Upper lobe of left lung (tissue), 6 donors: ENCODE results near the gene CDK5R1. TPM values are rescaled to one million over a fixed set of nuclear protein-coding genes. Genes with fewer than 3 reads are reported as not detected.

Experiments
- ATAC-seq, 2 donors: fragments of 200-7000 bp; cut with Tn5 transposase; one replicate each; pipeline ENCODE4 v1.9.1; 2022; ENCODE audit warnings: mild to moderate bottlenecking in 2 of 2, moderate library complexity in 2 of 2; ENCODE audit not compliant: low FRiP score in 2 of 2
- DNase-seq, 2 donors: peaks; one replicate each; pipeline ENCODE4 v3.0.0-alpha.2; 2019 to 2020
- H3K27ac ChIP-seq, 4 donors: fragments of 200-600 bp; sonication (generic); one replicate each; pipeline ENCODE4 v1.5.1; 2016 to 2019
- H3K27me3 ChIP-seq, 4 donors: fragments of 200-600 bp; sonication (generic); one replicate each; pipeline ENCODE4 v1.5.1; 2017 to 2019
- H3K36me3 ChIP-seq, 4 donors: fragments of 200-600 bp; sonication (generic); one replicate each; pipeline ENCODE4 v1.5.1; 2016 to 2019
- H3K4me1 ChIP-seq, 4 donors: fragments of 200-600 bp; sonication (generic); one replicate each; pipeline ENCODE4 v1.5.1; 2018 to 2019
- H3K4me3 ChIP-seq, 4 donors: fragments of 200-600 bp; sonication (generic); one replicate each; pipeline ENCODE4 v1.5.1; 2017 to 2019; ENCODE audit warnings: mild to moderate bottlenecking in 2 of 4, moderate library complexity in 1 of 4
- H3K9me3 ChIP-seq, 4 donors: fragments of 200-600 bp; sonication (generic); one replicate each; pipeline ENCODE4 v1.5.1; 2018 to 2019
- EP300 ChIP-seq, 4 donors: sonication (generic); formaldehyde crosslinking; IDR thresholded peaks; one replicate each; pipeline ENCODE4 v1.5.1; 2017; ENCODE audit warnings: antibody characterized with exemption in 4 of 4, control low read depth in 2 of 4
- POLR2A ChIP-seq, 4 donors: fragments of 450-650 bp; IDR thresholded peaks; one replicate each; pipeline ENCODE4 v1.5.1; 2016 to 2017; ENCODE audit warnings: antibody characterized with exemption in 4 of 4, mild to moderate bottlenecking in 2 of 4
- POLR2AphosphoS5 ChIP-seq, 2 donors: sonication (generic); formaldehyde crosslinking; IDR thresholded peaks; one replicate each; pipeline ENCODE4 v1.5.1; 2017; ENCODE audit warnings: antibody characterized with exemption in 2 of 2
- whole genome bisulfite sequencing, 2 donors: methylation state at CpG; one replicate each; pipeline ENCODE4 v1.1.5; 2017 to 2018; 5-methylcytosine and 5-hydroxymethylcytosine counted together
- total RNA-seq, 6 donors: library from RNA; depleted of rRNA in 4 of 6; stranded (reverse); fragments of >200 nt in 4 of 6; gene quantifications; one replicate each; pipeline versions ENCODE4 v1.1.0 to v1.2.1, GENCODE V29; 2016 to 2021
- TF ChIP-seq, protein P1 (sequence below), 6 experiments: fragments of 450-650 bp in 4 of 6; fragments of 200-600 bp in 2 of 6; sonication (generic) in 2 of 6; IDR thresholded peaks; one replicate each; pipeline ENCODE4 v1.5.1; 2016 to 2019; ENCODE audit warnings: antibody characterized with exemption in 6 of 6
- donor health status: DM: no; HTN: no; CAD: no; lungs with moderate emphysema.
- donor health status: DM: no; HTN: yes; CAD: no; lungs with severe emphysema.

CDK5R1 gene
- total RNA-seq, 6 donors from 2014 or later = 0.76 to 3.1 (median 1.5) TPM

DNA sequence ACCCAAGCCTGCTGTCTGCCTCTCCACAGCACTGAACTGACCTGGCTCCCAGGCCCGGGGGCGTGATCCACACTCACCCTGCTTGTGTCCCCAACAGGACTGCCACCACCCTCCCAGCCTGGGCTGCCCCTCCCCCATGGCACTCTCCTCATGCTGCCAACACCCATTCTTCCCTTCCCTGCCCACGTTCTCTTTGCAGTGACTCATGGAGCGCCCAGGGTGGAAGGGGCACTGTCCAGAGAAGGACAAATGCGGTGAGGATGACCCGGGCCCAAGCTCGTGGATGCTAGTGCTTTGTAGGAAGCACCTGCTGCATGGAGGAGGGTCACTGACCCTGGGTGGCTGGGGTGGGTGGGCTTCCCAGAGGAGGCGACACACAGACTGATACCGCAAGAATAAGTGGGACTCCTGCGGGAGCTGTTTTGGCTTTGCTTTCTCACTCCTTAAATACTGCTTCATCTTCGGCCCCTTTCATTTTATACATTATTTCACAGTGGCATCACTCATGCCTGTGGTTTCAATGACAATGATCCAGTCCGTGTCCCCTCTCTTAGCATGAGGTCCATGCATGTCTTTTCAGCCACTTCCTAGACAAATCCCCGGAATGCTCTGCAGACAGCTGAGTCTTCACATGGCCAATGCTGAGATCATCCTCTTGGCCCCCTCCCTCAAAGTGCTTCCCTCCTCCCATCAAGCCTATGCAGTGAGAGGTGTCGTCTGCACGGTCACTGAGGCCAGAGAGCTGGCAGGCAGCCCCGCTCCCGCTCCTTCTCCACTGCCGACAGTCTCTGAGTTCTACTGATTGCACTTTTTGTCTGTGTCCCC, 17.6 kb downstream of the CDK5R1 start:
- TF ChIP-seq POLR2AphosphoS5 (IDR thresholded peaks at IDR 0.05) (no peak), POLR2A (IDR thresholded peaks at IDR 0.05) (no peak), EP300 (IDR thresholded peaks at IDR 0.05) (no peak)
- TF ChIP-seq, protein P1, sequence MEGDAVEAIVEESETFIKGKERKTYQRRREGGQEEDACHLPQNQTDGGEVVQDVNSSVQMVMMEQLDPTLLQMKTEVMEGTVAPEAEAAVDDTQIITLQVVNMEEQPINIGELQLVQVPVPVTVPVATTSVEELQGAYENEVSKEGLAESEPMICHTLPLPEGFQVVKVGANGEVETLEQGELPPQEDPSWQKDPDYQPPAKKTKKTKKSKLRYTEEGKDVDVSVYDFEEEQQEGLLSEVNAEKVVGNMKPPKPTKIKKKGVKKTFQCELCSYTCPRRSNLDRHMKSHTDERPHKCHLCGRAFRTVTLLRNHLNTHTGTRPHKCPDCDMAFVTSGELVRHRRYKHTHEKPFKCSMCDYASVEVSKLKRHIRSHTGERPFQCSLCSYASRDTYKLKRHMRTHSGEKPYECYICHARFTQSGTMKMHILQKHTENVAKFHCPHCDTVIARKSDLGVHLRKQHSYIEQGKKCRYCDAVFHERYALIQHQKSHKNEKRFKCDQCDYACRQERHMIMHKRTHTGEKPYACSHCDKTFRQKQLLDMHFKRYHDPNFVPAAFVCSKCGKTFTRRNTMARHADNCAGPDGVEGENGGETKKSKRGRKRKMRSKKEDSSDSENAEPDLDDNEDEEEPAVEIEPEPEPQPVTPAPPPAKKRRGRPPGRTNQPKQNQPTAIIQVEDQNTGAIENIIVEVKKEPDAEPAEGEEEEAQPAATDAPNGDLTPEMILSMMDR (IDR thresholded peaks at IDR 0.05) = no peak
- ATAC-seq = peak in 1 of 2 donors; percentile 27
- Histone ChIP-seq H3K27ac (peak overlapping the region; percentile 63 to 85 (median 82)), H3K4me3 (no peak overlapping the region), H3K27me3 (no peaks in the 10 kb centered on the region), H3K9me3 (no peaks in the 10 kb centered on the region), H3K36me3 (no peaks in the 10 kb centered on the region), H3K4me1 (peaks cover 13 to 26% (median 18%) of the 10 kb centered on the region in 4 donors)
- DNase-seq = peak in 1 of 2 donors; percentile 48
- 79 to 83% methylated on average over 15 to 18 of the region's 18 CpGs for WGBS, 2 donors

DNA sequence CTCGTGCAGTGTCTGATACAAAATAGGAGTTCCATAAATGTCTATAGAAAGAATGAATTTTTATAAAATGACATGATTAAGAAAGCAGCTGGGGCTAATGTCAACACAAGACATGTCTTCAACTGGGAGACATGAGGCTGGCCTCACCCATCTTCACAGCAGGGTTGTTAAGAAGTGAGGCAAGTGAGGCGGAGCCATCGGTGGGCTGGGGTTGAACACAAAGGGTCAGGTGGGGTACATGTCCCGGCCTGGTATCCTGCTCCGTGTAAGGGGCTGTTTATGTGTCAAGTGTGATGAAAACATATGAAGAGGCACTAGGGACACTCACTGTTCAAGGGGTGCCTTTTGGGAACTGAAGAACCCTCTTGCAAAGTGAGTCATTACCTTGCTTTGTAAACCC, 22.1 kb downstream of the CDK5R1 start:
- Histone ChIP-seq H3K9me3 (no peaks in the 10 kb centered on the region), H3K4me3 (no peak overlapping the region), H3K36me3 (no peaks in the 10 kb centered on the region), H3K4me1 (peaks cover 12 to 13% (median 12%) of the 10 kb centered on the region in 4 donors), H3K27me3 (no peaks in the 10 kb centered on the region), H3K27ac (no peak overlapping the region)
- 90 to 92% methylated on average over 5 of the region's 5 CpGs for WGBS, 2 donors
- ATAC-seq (peak in 1 of 2 donors; percentile 5), DNase-seq (no peak)
- TF ChIP-seq EP300 (IDR thresholded peaks at IDR 0.05) (no peak), POLR2AphosphoS5 (IDR thresholded peaks at IDR 0.05) (no peak), POLR2A (IDR thresholded peaks at IDR 0.05) (no peak)
- TF ChIP-seq, protein P1 (IDR thresholded peaks at IDR 0.05) = no peak

DNA sequence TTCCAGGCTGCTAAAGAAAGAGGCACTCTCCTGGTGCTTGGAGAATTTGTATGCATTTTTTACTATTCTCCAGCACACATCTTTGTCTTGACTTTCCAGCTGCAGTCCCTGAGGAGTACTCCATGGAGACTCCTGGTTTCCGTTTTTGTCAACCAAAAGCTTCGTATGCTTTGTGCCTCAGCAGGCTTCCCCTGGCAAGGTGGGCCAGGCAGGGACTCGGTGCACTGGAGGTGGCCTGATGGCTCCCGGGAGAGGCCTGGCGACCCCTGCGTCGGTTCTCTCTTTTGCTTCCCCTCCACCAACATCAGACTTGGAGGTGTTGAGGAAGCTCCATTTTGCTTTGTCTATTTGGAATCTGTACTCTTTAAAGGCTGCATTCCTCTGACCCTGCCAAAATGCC, 23.7 kb downstream of the CDK5R1 start:
- Histone ChIP-seq H3K4me3 (no peak overlapping the region), H3K27me3 (no peaks in the 10 kb centered on the region), H3K27ac (no peak overlapping the region), H3K9me3 (no peaks in the 10 kb centered on the region), H3K4me1 (no peaks in the 10 kb centered on the region), H3K36me3 (no peaks in the 10 kb centered on the region)
- 91 to 94% methylated on average over 7 of the region's 7 CpGs for WGBS, 2 donors
- ATAC-seq (no peak), DNase-seq (no peak)
- TF ChIP-seq EP300 (IDR thresholded peaks at IDR 0.05) (no peak), POLR2AphosphoS5 (IDR thresholded peaks at IDR 0.05) (no peak), POLR2A (IDR thresholded peaks at IDR 0.05) (no peak)
- TF ChIP-seq, protein P1 (IDR thresholded peaks at IDR 0.05) = no peak

DNA sequence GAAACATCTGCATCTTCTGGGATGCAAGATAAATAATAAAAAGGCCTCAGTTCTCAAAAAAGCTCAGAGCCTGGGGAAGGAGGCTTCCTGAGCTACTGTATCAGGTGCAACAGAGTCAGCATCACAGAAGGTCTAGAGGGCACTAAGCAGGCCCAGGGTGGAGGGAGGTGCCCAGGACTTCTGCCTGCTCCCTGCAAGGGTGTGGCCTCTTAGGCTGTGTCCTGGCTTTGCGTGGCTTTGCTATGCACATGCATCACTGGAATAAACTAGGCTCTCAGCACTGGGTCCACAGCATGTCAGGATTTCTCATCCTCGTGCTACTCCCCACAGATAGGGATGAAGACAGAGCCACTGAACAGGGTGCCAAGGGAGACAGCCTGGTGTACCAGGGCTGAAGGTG, 25.5 kb downstream of the CDK5R1 start:
- no peaks in the 10 kb centered on the region for H3K27me3 ChIP-seq
- TF ChIP-seq POLR2AphosphoS5 (IDR thresholded peaks at IDR 0.05) (no peak), POLR2A (IDR thresholded peaks at IDR 0.05) (no peak), EP300 (IDR thresholded peaks at IDR 0.05) (no peak)
- TF ChIP-seq, protein P1 (IDR thresholded peaks at IDR 0.05) = no peak
- H3K36me3 ChIP-seq = no peaks in the 10 kb centered on the region
- DNase-seq = no peak
- H3K4me1 ChIP-seq = no peaks in the 10 kb centered on the region
- no peak overlapping the region for H3K4me3 ChIP-seq
- no peak for ATAC-seq
- H3K9me3 ChIP-seq = no peaks in the 10 kb centered on the region
- 83 to 93% methylated on average over 1 to 2 of the region's 2 CpGs for WGBS, 2 donors
- no peak overlapping the region for H3K27ac ChIP-seq
